Right ventricle myocardium superior (tissue), 1 donor: ENCODE results near the gene EPB42. TPM values are rescaled to one million over a fixed set of nuclear protein-coding genes. Genes with fewer than 3 reads are reported as not detected.

Experiments
- ATAC-seq: fragments of 200-7000 bp; cut with Tn5 transposase; one replicate; pipeline ENCODE4 v1.9.1; 2020; ENCODE audit warnings: mild to moderate bottlenecking; ENCODE audit not compliant: poor library complexity
- DNase-seq: peaks from one replicate; pipeline ENCODE4 v3.0.0-alpha.2; 2020
- intact Hi-C: fragments of 100-400 bp; cut with DNase I; formaldehyde crosslinking; loops from one replicate; pipeline ENCODE4 v1.11.2; 2022
- total RNA-seq: library from RNA; stranded (reverse); fragmentation: NEBNext Ultra II Directional; extraction: Animal tissue kit (Norgen Biotek cat#: 25700); gene quantifications from one replicate; pipeline ENCODE4 v1.2.1, GENCODE V29; 2021
- donor health status: DM: no; HTN: yes; CAD: no; lungs with severe emphysema.

EPB42 gene
- total RNA-seq, 1 donor from 2014 or later, result 0.24 TPM

GRCh38 chr15:43153269-43153668, 67.5 kb downstream of the EPB42 start:
- ATAC-seq, result no peak
- intact Hi-C loops, result no loop called here
- no peak for DNase-seq

GRCh38 chr15:43151688-43152087, 69.1 kb downstream of the EPB42 start:
- ATAC-seq (no peak), DNase-seq (no peak)
- intact Hi-C loops, result no loop called here

- DNase-seq (no peak), ATAC-seq (no peak)
- intact Hi-C loops, result no loop called here
These were observed 70.5 kb downstream of the EPB42 start for GRCh38 chr15:43150191-43150929.

Other genes with a start within 250 kb of the EPB42 start
- gene UBR1, start 115.0 kb downstream of the EPB42 start, total RNA-seq, result 19.5 TPM
- 9.4 TPM for gene TMEM62, start 87.4 kb downstream of the EPB42 start, total RNA-seq
- gene CCNDBP1, start 35.6 kb downstream of the EPB42 start, total RNA-seq, result 47.7 TPM
- gene TGM5, start 45.9 kb upstream of the EPB42 start, total RNA-seq, result not detected
- not detected for gene TGM7, start 81.2 kb upstream of the EPB42 start, total RNA-seq
- 4.8 TPM for gene LCMT2, start 109.6 kb upstream of the EPB42 start, total RNA-seq
- gene ZSCAN29, start 150.0 kb upstream of the EPB42 start, total RNA-seq, result 11.7 TPM
- gene TUBGCP4, start 150.1 kb upstream of the EPB42 start, total RNA-seq, result 11.1 TPM